Activated CD8-positive, alpha-beta memory T cell treated with anti-CD3 and anti-CD28 coated beads, Interleukin-2, amount 50 U/mL, for 48 hours (primary cell): ENCODE measurements around the gene MSH3.
"Not testable (repeated sequence)": the region's sequence is repeated elsewhere in the genome, so short reads cannot be mapped to it uniquely, and the experiment has no call there.

ENCODE experiments used
- DNase-seq: peaks from one replicate; pipeline ENCODE4 v3.0.0-alpha.2; 2020

The MSH3 gene

GRCh38 chr5:80759866-80760577 is 105.6 kb downstream of the MSH3 start:
- DNase-seq: no peak

DNA sequence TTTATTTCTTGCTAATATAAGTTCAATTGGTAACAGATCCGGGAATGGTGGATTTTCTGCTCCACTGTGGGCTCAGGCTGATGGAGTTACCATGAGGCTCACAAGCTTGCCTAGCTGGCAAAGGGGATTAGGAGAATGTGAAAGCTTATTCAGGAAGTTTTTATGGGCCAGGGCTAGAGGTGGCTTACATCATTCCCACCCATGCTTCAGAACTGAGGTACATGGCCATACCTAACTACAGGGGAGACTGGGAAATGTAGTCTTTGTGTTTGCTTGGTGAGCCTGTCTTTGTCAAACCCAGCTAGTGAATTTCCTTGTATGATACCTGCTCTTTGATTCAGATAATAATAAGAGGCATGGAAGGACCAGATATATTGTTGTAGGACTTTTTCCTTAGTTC is 106.2 kb downstream of the MSH3 start:
- DNase-seq: no peak

DNA sequence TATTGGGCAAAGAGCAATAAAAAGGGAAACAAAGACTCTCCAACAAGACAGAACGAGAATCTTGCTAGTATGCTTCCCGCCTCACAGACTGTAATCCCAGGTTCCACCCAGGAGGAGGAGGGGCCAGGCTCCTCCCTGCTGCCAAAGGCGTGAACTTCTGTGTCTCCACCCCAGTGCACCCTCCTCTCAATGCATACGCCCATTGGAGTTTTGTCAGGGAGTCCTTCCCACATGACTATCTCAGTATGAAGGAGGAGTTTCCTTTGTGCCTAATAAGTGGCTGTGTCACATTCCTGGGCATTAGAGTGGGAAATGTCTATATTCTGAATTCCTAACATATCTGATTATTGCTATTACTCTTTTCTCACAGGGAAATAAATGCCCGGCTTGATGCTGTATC is 106.7 kb downstream of the MSH3 start:
- DNase-seq: no peak

DNA sequence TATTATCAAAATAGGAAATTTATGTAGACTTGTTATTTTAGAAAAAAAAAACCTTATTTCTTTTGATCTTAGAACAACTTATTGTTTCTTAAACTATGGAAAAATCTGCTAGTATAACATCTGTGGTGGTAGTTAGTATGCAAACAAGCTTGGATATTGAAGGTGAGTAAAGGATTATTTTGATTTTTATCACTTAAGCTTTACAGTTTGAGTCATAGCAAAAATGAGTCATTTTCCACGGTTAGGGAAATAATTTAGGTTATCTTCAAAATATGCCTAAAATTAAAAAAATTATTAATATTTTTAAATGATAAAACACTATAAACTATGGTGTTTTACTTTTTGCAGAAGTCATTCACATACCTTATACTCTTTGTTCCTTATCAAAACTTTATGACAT is 107.5 kb downstream of the MSH3 start:
- DNase-seq: no peak

GRCh38 chr5:80762573-80762972 is 108.1 kb downstream of the MSH3 start:
- DNase-seq: no peak

GRCh38 chr5:80763211-80763610 is 108.8 kb downstream of the MSH3 start:
- no peak for DNase-seq

GRCh38 chr5:80763873-80764647 is 109.6 kb downstream of the MSH3 start:
- DNase-seq: no peak

DNA sequence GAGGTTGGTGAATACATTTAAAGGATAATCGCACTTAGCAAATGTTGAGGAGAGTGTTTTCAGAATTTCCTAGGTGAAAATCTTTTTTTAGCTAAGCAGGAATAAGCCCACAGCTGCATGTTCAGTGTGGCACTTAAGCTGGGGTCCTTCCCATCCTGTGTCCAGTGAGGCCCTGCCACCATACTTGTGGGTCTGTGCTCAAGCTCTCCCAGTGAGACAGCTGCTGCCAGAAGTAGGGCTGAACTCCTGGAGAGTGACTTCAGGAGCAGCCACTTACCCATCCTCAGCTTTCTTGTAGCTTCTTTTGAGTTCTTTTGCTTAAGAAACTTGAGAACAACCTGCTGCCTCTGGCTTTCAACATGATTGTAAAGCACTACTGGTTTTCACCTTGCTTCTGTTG is 110.3 kb downstream of the MSH3 start:
- DNase-seq: no peak

GRCh38 chr5:80777347-80778287 is 123.2 kb downstream of the MSH3 start:
- DNase-seq: no peak

- DNase-seq: no peak
Observed at GRCh38 chr5:80780024-80780423, 125.6 kb downstream of the MSH3 start.

DNA sequence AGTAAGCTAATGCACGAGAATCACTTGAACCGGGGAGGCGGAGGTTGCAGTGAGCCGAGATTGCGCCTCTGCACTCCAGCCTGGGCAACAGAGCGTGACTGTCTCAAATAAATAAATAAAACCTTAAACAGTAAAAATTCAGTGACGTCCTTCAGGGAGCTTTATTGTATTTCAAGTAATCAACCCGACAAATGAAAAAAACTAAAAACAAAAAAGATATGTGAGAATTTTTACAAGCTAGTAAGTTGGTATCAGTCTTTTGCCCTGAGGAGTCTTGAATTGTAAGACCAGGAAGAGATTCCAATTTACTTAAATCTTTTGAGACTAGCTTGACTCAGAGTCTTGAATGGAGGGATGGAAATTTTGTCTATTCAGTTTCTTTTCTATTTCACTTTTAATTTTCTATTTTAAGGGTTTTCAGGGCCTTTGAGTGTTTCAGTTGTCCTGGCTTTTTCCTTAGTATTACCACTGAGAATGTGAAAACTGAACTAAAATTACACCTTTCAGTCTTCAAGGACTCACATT is 126.4 kb downstream of the MSH3 start:
- DNase-seq: no peak

GRCh38 chr5:80781356-80781755 is 126.9 kb downstream of the MSH3 start:
- DNase-seq: no peak

DNA sequence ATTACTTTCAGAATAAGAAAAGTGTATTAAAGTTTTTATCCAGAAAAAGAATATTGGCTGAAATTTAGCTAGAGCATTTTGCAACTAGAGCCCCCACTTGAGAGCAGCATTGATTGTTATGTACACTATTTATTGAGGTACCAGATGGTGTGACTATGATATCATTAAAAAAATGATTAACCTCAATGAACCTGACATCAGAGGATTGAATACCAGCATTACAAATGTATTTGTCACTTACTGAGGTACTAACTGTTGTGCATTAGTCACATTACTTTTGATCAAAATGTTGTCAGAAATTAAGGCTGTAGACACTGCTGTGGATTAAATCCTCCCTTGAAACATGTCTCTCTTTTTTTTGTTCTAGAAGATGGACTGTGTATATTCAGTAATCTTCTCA is 128.2 kb downstream of the MSH3 start:
- no peak for DNase-seq

DNA sequence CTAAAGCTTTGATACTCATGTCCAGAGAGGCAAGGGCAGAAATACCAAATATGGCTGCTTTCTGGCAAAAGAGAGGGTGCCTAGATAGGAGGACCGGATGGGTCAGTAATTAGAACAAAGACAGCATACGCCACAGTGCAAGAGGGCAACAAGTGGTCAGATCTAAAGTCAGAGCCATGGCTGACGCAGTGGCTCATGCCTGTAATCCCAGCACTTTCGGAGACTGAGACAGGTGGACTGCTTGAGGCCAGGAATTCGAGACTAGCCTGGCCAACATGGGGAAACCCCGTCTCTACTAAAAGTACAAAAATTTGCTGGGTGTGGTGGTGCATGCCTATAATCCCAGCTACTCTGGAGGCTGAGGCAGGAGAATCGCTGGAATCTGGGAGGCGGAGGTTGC is 129.3 kb downstream of the MSH3 start:
- not testable (repeated sequence) for DNase-seq

DNA sequence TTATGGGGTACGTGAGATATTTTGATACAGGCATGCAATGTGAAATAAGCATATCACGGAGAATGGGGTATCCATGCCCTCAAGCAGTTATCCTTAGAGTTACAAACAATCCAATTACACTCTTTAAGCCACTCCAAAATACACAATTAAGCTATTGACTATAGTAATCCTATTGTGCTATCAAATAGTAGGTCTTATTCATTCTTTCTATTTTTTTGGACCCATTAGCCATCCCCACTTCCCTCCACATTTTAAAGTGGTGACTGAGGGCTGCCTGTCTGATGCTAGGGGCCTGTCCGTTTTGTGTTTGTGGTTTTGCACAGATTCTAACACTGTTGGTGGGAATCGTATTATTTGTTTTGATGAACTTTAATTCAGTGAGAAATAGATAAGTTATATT is 130.0 kb downstream of the MSH3 start:
- no peak for DNase-seq

DNA sequence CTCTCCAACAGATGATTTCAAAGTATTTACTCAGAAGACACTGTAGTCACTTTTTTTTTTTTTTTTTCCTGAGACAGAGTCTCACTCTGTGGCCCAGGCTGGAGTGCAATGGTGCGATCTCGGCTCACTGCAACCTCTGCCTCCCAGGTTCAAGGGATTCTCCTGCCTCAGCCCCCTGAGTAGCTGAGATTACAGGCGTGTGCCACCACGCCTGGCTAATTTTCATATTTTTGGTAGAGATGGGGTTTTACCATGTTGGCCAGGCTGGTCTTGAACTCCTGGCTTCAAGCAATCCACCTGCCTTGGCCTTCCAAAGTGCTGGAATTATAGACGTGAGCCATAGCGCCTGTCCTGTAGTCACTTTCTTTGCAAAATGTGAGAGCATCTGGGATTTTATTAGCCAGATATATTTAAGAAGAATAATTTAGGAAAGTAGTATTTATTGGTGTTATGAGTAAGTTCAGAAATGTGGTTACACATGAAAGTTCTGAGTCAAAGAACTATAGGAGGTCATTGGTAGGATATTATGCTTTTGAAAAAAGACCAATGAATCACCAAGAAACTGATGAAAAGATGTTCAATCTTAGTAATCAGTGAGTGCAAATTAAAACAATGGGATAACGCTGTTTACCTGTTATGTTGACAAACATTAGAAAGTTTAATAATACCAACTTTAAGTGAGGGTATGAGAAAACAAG is 135.0 kb downstream of the MSH3 start:
- DNase-seq: not testable (repeated sequence)

GRCh38 chr5:80790698-80791097 is 136.2 kb downstream of the MSH3 start:
- DNase-seq: no peak

GRCh38 chr5:80793354-80793753 is 138.9 kb downstream of the MSH3 start:
- no peak for DNase-seq

GRCh38 chr5:80796846-80797245 is 142.4 kb downstream of the MSH3 start:
- DNase-seq: no peak

DNA sequence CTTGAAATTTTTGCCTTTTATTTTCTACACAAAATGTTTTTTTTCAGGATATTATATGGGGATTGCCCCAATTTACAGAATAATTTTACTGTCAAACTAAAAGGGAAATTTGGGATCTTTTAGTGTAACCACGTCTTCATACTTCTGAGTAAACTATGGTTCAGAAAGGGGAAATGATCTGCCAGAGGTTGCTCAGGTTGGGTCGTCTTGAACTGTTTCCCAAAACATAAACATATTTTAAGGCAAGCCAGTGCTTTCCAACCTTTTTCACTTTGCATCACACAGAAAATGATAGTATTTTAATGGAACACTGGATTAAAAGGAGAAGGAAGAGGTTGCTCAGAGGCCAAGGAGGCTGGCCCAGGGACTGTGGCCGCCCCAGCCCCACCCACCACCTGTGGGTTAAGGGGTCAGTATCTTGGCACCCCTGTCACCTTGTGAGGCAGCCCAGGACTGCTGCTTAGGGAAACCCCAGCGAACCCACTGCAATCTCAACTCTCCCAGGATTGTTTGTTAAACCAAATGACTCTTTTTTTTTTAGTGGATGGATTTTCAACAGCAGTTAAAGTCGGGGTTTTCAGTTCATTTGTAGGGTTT is 143.1 kb downstream of the MSH3 start:
- no peak for DNase-seq

GRCh38 chr5:80798166-80798565 is 143.7 kb downstream of the MSH3 start:
- no peak for DNase-seq

GRCh38 chr5:80798633-80799032 is 144.2 kb downstream of the MSH3 start:
- DNase-seq: no peak
